Measurements from ENCODE around the gene SPATA31C1. TPM values are rescaled to one million over a fixed set of nuclear protein-coding genes. Genes with fewer than 3 reads are reported as not detected.
"Not testable (repeated sequence)": the region's sequence is repeated elsewhere in the genome, so short reads cannot be mapped to it uniquely, and the experiment has no call there.

The SPATA31C1 gene
- total RNA-seq (2014; rRNA removed; shearing (Covaris generic); ENCODE audit: low replicate concordance) = not detected in 2 replicates

DNA sequence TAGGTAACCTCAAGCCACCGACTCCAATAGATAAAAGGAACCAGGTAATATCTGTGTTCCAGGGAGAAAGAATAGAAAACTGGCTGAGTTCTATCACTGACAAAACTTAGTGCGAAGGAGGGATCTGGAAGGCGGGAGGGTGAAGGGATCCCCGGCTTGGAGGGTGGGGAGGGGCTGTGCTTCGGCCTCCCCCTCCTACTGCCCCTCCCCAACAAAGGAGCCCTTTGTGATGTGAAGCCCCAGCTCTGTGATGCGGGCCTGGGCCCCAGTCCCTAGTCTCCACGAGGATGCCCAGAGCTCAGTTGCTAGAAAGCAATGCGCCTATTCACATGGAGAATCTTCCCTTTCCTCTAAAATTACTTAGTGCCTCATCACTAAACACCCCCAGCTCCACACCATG, at the start of gene SPATA31C1:
SPATA31C1 (plus strand) TSS at position 301 of the 400 bp plus-strand sequence.
- not testable (repeated sequence) for H3K9me3 ChIP-seq, H3K4me3 ChIP-seq, DNase-seq, H3K36me3 ChIP-seq, H3K27me3 ChIP-seq

DNA sequence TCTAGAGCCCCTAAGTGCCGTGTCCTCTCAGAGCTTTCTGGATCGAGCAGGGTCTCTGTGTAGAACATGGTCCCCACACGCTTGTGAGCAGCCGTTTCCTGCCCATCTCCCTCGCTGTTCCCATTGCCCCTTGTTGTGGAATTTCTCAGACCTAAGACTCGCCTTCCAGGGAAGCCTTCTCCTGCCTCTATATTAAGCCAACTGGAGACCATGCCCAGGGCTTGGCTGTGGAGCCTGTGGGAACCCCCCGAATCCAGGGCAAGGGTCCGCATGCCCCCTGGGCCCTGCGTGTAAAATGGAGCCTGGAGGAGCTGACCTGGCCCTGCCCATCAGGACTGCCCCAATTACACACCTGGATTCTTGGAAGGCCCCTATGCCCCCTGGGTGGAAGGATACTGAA, 49.6 kb upstream of the SPATA31C1 start:
- Histone ChIP-seq H3K36me3 (no peaks in the 10 kb centered on the region), H3K27me3 (no peaks in the 10 kb centered on the region), H3K9me3 (no peaks in the 10 kb centered on the region), H3K4me3 (no peak overlapping the region)
- no peak for DNase-seq

DNA sequence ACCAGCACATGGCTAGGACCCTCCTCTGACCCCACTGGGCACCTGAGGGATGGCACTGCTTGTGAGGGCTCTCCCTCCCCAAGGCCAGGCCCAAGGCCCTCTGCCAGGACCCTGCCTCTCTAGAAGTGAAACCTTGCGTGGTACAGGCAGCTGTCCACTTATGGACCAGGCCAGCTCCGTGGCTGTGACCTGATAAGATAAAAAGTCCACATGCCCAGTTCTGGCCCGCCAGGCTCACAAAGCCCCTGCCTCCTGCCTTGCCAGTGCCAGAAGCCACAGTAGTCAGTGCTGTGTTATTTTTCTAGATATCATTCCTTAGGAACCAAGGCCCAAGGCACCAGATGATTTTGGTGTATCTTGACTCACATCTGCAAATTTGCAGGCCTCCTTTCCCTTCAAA, 49.1 kb upstream of the SPATA31C1 start:
- Histone ChIP-seq H3K36me3 (no peaks in the 10 kb centered on the region), H3K9me3 (no peaks in the 10 kb centered on the region), H3K4me3 (no peak overlapping the region), H3K27me3 (no peaks in the 10 kb centered on the region)
- no peak for DNase-seq

DNA sequence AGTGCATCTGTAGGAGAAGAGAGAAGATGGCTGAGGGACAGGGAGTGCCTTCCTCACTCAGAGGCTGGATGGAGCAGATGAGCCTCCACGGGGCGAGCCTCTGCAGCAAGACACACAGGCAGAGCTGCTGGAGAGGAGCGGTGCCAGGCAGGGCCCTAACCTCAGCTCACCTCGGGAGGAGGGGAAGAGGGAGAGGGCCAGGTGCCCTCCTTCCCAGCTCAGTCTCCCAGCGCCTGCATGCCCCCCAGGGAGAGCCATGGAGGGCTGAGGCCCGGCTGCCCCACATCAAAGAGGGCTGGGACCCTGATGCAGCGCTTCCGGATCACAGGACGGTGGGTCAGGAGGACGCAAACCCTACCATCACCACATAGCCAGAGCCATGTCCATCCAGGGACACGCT, 48.7 kb upstream of the SPATA31C1 start:
- Histone ChIP-seq H3K9me3 (no peaks in the 10 kb centered on the region), H3K4me3 (no peak overlapping the region), H3K27me3 (no peaks in the 10 kb centered on the region), H3K36me3 (no peaks in the 10 kb centered on the region)
- DNase-seq = peak; percentile 19

DNA sequence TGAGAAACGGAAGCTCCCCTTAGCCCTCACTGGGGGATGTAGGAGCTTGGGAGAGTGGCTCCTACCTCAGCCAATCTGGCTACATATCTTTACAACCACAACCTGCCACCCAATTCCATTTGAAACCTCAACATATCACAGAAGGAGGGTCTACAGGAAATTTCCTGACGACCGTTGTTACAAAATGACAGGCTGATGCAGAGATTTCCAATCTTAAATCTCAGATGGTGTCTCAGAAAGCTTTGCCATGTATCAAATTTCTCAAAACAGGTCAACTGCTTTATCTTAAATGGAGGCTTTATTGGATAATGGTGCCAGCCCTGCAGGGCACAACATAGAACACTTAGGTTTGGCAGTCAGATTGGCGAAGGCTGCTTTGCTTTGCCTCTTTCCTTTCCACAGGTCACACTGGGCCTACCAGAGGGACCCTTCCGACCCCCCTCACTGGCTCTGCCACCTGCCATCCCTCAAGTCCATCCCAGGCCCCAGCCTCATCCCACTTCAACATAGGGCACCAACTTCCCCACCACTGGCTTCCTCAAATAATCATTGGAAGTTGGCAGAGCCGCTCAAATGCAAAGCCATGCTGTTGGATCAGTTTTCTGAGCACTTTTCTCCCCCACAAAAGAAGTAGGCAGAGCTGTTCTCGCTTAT, 46.2 kb upstream of the SPATA31C1 start:
- no peaks in the 10 kb centered on the region for H3K36me3 ChIP-seq
- H3K4me3 ChIP-seq = no peak overlapping the region
- H3K27me3 ChIP-seq = no peaks in the 10 kb centered on the region
- no peaks in the 10 kb centered on the region for H3K9me3 ChIP-seq
- no peak for DNase-seq

DNA sequence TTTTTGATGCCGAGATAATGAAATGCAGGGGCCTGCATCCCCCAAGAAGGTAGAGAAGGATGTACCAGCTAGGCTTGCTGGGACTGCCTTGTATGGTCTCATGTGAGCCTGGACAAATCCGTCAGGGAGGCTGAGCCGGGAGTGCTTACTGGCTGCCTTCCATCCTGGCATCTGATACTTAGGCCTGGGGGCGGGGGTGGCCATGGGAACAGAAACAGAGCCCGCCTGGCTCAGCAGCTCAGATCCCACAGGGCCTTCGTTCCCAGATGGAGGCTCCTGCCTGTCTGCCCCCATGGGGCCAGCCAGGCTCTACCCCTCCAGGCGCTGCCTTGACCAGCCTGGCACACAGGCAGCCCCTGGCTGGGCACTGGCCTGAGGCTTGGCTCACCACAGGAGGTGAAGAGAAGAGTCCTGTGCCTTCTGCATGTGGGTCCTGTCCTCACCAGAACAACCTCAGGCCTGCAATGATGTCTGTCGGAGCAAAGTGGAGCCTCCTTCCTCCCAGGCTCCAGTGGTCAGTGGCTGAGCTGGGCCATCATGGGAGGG, 45.6 kb upstream of the SPATA31C1 start:
- Histone ChIP-seq H3K4me3 (no peak overlapping the region), H3K9me3 (no peaks in the 10 kb centered on the region), H3K36me3 (no peaks in the 10 kb centered on the region), H3K27me3 (no peaks in the 10 kb centered on the region)
- DNase-seq = peak; percentile 78

DNA sequence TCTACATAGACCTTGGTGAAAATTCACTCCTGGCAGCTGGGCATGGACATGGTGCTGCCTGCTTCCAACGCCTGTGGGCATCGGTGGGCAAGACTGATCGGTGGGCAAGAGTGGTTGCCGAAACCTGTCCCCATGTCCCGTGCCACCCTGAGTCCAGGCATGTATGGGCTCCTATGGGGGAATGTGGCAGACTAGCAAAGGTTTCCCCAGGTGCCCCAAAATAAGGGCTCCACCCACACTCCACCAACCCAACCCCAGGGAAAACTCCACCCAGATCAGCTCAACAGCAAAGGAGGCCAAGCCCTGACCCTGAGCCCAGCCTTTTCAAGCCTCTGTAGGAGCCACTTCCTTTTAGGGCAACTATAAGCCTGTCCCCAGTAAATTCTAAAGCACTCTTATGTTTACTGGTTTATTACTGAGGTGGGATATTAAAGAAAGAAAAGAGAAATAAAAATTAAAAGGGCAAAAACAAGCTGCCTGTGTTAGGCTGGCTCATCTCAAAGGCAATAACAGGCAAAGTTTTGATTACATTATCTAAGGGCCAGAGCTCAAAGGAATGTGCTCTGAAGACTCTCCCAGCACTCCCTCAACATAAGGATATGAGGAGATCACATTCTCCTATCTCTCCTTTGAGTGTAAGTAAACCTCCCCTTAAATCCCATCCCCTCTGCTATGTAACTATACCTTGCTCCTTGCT, 44.0 kb upstream of the SPATA31C1 start:
- no peaks in the 10 kb centered on the region for H3K27me3 ChIP-seq
- no peaks in the 10 kb centered on the region; the same call in 1 of the 2 replicates for H3K36me3 ChIP-seq
- no peak overlapping the region for H3K4me3 ChIP-seq
- H3K9me3 ChIP-seq = peaks cover 11% of the 10 kb centered on the region
- no peak for DNase-seq

DNA sequence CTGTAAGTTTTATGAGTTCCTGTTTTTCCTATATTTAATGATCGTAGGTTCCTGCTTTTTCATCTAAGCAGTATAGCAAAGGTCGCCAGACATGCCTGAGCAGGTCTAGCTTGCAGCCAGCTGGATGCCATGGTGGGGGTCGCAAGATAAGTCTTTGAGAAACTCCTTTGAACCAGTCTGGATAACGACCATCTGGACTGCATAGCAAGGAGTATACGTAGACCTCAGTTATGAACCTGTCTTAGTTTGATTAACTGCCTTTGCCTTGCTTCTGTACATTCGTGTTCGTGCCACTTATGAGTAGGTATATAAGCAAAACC, 43.5 kb upstream of the SPATA31C1 start:
- H3K27me3 ChIP-seq = no peaks in the 10 kb centered on the region
- H3K9me3 ChIP-seq = peaks cover 12% of the 10 kb centered on the region
- no peak for DNase-seq
- no peak overlapping the region for H3K4me3 ChIP-seq
- no peaks in the 10 kb centered on the region; the same call in 1 of the 2 replicates for H3K36me3 ChIP-seq

DNA sequence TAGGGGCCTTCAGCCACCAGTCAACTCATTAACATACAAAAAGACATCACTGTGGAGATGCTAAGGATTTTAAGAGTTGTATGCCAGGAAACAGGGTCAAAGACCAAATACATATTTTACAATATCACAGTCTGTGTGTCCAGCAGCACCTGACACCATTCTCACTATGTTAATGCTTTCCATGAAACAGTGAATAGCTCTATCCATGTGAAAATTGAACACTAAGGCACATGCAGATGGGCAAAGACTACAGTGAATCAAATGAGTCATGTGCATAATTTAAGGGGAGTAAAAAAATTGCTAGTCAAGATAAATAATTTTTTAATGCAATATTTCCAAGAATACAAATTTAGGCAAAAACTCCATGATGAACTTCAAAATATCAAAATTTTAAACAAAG, 42.7 kb upstream of the SPATA31C1 start:
- Histone ChIP-seq H3K36me3 (no peaks in the 10 kb centered on the region; the same call in 1 of the 2 replicates), H3K27me3 (no peaks in the 10 kb centered on the region), H3K9me3 (peaks cover 12% of the 10 kb centered on the region), H3K4me3 (no peak overlapping the region)
- DNase-seq = no peak

DNA sequence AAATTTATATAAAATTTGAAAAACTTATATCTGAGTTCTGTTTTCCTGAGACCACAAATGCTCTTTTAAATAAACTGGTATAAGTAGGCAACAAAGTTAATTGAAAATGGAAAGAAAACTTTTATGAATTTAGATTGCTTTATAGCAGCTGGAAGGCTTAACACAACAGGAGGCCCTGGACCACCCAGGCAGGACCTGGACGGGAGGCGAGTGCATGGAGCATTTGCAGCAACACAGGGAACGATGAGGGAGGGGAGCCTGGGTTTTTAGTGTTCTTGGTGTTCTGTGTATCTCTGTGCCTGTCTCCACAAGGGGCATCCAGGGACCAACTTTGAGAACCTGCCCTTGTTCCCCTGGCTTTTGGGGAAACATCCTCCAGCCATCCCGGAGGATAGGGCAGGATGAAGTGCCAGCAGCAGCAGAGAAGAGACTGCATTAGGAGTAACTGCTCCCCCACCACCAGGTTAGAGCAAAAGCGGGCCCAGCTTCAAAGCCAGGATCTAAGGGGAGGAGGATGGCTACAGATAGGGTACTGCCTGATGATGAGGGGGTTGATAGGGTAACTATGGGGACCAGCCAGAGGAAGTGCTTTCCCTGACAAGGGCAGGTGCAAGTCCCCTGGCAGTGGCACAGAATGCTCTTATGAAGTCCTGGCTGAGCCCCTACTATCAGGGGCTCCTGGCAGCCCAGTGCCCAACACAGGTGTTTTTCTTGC, 41.8 kb upstream of the SPATA31C1 start:
- Histone ChIP-seq H3K9me3 (peaks cover 12% of the 10 kb centered on the region), H3K27me3 (no peaks in the 10 kb centered on the region)
- no peak for DNase-seq

DNA sequence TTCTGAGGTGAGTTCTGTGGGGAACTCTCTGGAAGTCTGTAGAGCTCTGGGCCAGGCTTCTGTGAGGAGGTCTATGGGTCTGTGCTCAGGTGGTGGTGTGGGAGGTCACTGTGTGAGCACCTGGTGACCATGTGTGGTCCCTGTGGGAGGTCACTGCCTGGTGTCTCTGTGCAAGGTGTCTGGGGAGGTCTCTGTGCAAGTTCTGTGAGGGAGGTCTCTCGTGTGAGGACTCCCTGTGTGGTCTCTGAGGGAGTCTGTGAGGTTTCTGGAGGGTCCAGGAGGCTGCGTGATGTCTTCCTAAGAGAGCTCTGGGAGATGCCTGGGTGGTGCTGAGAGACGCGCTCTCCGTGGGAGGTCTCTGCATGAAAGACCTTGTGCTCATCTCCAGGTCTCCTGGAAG, 41.1 kb upstream of the SPATA31C1 start:
- Histone ChIP-seq H3K4me3 (no peak overlapping the region), H3K27me3 (no peaks in the 10 kb centered on the region), H3K36me3 (no peaks in the 10 kb centered on the region; the same call in 1 of the 2 replicates), H3K9me3 (peaks cover 12% of the 10 kb centered on the region)
- no peak for DNase-seq

More for the DNA sequence above, 41.8 kb upstream of the SPATA31C1 start:
- H3K4me3 ChIP-seq = no peak overlapping the region
- no peaks in the 10 kb centered on the region; the same call in 1 of the 2 replicates for H3K36me3 ChIP-seq

DNA sequence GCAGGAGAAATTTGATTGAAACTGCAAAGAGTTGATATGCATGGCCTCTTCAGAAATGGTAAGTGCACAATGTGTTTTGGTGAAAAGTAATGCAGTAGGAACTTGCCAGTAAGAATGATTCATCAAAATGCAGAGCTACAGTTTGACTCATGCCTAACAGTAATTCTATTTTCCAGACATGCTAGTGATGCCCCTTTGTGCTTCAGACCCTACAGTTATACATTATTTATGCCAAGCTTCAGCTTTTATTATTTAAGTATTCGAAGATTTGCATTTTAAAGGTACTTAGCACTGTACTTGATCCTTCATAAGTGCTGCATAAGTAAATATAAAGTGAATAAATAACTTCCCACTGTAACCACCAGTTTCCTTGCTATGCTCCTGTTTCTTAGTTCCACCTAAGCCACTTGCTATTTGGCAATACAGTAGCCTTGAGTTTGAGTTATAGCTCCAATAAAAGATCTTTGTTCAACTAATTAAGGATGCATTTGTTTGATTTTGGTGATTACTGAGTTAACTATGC, 38.7 kb upstream of the SPATA31C1 start:
- Histone ChIP-seq H3K36me3 (no peaks in the 10 kb centered on the region; the same call in 1 of the 2 replicates), H3K9me3 (peaks cover 12% of the 10 kb centered on the region), H3K4me3 (no peak overlapping the region), H3K27me3 (no peaks in the 10 kb centered on the region)
- no peak for DNase-seq

DNA sequence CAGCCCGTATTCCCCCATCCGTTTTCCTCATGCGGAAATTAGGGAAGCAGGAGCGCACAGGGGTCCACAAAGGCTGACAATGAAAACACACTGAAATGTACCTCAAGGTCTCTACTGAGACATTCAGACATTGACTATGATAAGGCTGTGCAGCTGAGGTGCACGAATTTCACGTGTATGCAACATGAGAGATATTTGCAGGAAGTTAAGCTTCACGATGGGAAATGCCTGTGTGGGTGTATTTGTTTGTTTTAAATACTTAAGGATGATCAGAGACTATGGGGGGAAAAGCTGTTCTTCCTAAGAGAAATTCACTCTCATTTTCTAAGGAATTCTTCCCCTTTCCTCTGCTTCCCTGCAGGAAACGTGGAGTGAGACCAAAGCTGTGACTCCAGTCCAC, 37.6 kb upstream of the SPATA31C1 start:
- no peak for DNase-seq

DNA sequence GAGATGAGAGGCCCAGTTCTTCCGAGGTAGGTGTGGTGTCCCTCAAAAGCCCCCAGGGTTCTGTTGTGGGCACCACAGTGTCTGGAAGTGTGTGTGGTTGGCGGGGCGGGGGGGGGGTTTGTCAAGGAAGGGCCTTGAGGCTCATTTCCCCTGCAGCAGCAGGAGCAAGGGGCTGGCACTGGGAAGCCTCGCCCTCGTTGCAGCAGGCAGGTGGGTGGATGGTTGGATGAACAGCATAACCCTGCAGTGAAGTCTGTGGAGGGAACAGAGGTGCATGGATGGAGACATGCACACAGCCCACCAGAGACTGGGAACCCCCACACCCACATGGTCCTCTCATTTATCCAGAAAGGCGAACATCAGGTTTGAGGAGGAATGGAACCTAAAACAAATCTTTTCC, 37.1 kb upstream of the SPATA31C1 start:
- Histone ChIP-seq H3K36me3 (no peaks in the 10 kb centered on the region; the same call in 1 of the 2 replicates), H3K9me3 (peaks cover 12% of the 10 kb centered on the region), H3K27me3 (no peaks in the 10 kb centered on the region), H3K4me3 (no peak overlapping the region)
- DNase-seq = no peak

More for the DNA sequence above, 37.6 kb upstream of the SPATA31C1 start:
- Histone ChIP-seq H3K27me3 (no peaks in the 10 kb centered on the region), H3K36me3 (no peaks in the 10 kb centered on the region; the same call in 1 of the 2 replicates), H3K9me3 (peaks cover 12% of the 10 kb centered on the region), H3K4me3 (no peak overlapping the region)

DNA sequence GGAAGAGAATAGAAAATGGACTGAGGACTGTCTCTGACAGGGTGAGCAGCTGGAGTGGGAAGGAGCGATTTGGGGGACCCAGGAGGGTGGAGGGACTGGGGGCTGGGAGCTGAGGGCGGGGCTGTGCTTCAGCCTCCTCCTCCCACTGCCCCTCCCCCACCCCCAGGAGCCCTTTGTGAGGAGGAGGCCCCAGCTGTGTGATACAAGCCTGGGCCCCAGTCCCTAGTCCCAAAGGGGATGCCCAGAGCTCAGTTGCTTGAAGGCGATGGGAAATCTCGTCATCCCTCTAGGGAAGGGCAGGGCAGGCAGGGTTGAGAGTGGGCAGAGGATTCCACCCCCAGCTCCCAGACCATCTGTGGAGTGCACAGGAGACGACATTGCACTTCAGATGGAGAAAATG, 35.1 kb upstream of the SPATA31C1 start, which contains the start of gene SPATA31E1:
SPATA31E1 (plus strand) TSS at position 251 of the 400 bp plus-strand sequence; CDS start at position 266, 15 bp downstream.
- no peak for DNase-seq
- Histone ChIP-seq H3K9me3 (peaks cover 12% of the 10 kb centered on the region), H3K36me3 (no peaks in the 10 kb centered on the region; the same call in 1 of the 2 replicates), H3K4me3 (no peak within 1 kb of the TSS), H3K27me3 (no peaks in the 10 kb centered on the region)

DNA sequence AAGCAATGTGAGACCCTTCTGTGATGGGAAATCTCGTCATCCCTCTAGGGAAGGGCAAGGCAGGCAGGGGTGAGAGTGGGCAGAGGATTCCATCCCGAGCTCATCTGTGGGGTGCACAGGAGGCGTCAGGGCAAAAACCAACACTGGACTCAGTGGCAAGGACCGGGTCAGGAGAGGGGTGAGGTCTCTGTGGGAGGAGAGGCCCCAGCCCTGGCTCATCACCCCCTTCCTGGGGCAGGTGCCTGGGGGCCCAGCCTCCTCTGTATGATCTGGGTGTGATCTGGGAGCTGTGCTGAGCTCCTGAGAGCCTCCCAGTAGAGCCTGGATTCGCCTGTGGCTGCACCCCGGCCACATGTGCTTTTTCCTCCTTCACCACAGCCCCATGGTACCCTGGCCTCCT, 34.5 kb upstream of the SPATA31C1 start:
- H3K9me3 ChIP-seq = peaks cover 5% of the 10 kb centered on the region
- no peak overlapping the region for H3K4me3 ChIP-seq
- H3K27me3 ChIP-seq = no peaks in the 10 kb centered on the region

DNA sequence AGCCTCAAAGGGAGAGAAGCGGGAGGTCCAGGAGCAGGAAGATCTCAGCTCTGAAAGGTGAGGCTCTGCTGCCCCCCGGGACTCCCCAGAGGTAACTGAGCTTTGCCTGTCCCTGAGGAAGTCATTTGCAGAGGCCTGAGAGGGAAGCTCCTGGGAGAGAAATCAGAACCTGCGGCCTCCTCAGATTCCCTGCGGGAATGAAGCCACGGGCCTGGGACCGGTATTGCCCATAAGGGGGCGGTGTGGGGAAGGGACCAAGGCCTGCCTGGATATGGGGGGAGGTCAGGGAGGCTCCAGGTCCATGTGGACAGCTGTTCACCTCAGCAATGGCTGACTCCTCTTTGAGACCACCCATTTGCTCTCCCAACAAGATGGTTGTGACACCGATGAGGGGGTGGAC, 33.8 kb upstream of the SPATA31C1 start:
- H3K9me3 ChIP-seq = no peaks in the 10 kb centered on the region
- H3K36me3 ChIP-seq = no peaks in the 10 kb centered on the region
- DNase-seq = no peak
- no peak overlapping the region for H3K4me3 ChIP-seq
- no peaks in the 10 kb centered on the region for H3K27me3 ChIP-seq

More for the DNA sequence above, 34.5 kb upstream of the SPATA31C1 start:
- no peak for DNase-seq
- no peaks in the 10 kb centered on the region; the same call in 1 of the 2 replicates for H3K36me3 ChIP-seq
